Tibial nerve (tissue), 4 donors: ENCODE results near the gene ITIH5. TPM values are rescaled to one million over a fixed set of nuclear protein-coding genes. Genes with fewer than 3 reads are reported as not detected.
"Not testable (repeated sequence)": the region's sequence is repeated elsewhere in the genome, so short reads cannot be mapped to it uniquely, and the experiment has no call there.

Source experiments
- DNase-seq, 2 donors: peaks; one replicate each; pipeline ENCODE4 v3.0.0-alpha.2; 2019; ENCODE audit warnings: low spot score in 2 of 2
- H3K27ac ChIP-seq, 4 donors: fragments of 200-600 bp; sonication (generic) in 3 of 4; one replicate each; pipeline ENCODE4 v1.5.1; 2017 to 2019; ENCODE audit warnings: mild to moderate bottlenecking in 1 of 4
- H3K27me3 ChIP-seq, 2 donors: fragments of 200-600 bp; sonication (generic) in 1 of 2; one replicate each; pipeline versions ENCODE4 v1.5.1 to v1.6.0; 2017 to 2019
- H3K36me3 ChIP-seq, 3 donors: fragments of 200-600 bp; sonication (generic); one replicate each; pipeline ENCODE4 v1.5.1; 2018 to 2019
- H3K4me1 ChIP-seq, 4 donors: fragments of 200-600 bp; sonication (generic) in 3 of 4; one replicate each; pipeline ENCODE4 v1.5.1; 2017 to 2019
- H3K4me3 ChIP-seq, 4 donors: fragments of 200-600 bp; sonication (generic) in 3 of 4; one replicate each; pipeline ENCODE4 v1.5.1; 2017 to 2019; ENCODE audit warnings: mild to moderate bottlenecking in 1 of 4, moderate library complexity in 1 of 4
- H3K9me3 ChIP-seq, 4 donors: fragments of 200-600 bp; sonication (generic) in 3 of 4; one replicate each; pipeline ENCODE4 v1.5.1; 2017 to 2019
- CTCF ChIP-seq, 5 experiments: fragments of 200-600 bp in 3 of 5; fragments of 450-650 bp in 2 of 5; sonication (generic) in 3 of 5; IDR thresholded peaks; one replicate each; pipeline ENCODE4 v1.5.1; 2016 to 2019; ENCODE audit warnings: antibody characterized with exemption in 5 of 5, mild to moderate bottlenecking in 3 of 5, moderate library complexity in 2 of 5
- EP300 ChIP-seq, 2 donors: sonication (generic); formaldehyde crosslinking; IDR thresholded peaks; one replicate each; pipeline ENCODE4 v1.6.1; 2017; ENCODE audit warnings: antibody characterized with exemption in 2 of 2, mild to moderate bottlenecking in 1 of 2
- POLR2A ChIP-seq, 2 donors: fragments of 450-650 bp; IDR thresholded peaks; one replicate each; pipeline ENCODE4 v1.6.1; 2017; ENCODE audit warnings: antibody characterized with exemption in 2 of 2, mild to moderate bottlenecking in 2 of 2, moderate library complexity in 2 of 2
- WGBS, 2 donors: methylation state at CpG; one replicate each; pipeline ENCODE4 v1.1.5; 2018; 5-methylcytosine and 5-hydroxymethylcytosine counted together
- total RNA-seq, 4 donors: library from RNA; depleted of rRNA; stranded (reverse); fragments of >200 nt; gene quantifications; one replicate each; pipeline ENCODE4 v1.1.0, GENCODE V29; 2016

ITIH5 gene
- 10 to 100 TPM; 20.7 to 86.4 (median 26.9) TPM for total RNA-seq

DNA sequence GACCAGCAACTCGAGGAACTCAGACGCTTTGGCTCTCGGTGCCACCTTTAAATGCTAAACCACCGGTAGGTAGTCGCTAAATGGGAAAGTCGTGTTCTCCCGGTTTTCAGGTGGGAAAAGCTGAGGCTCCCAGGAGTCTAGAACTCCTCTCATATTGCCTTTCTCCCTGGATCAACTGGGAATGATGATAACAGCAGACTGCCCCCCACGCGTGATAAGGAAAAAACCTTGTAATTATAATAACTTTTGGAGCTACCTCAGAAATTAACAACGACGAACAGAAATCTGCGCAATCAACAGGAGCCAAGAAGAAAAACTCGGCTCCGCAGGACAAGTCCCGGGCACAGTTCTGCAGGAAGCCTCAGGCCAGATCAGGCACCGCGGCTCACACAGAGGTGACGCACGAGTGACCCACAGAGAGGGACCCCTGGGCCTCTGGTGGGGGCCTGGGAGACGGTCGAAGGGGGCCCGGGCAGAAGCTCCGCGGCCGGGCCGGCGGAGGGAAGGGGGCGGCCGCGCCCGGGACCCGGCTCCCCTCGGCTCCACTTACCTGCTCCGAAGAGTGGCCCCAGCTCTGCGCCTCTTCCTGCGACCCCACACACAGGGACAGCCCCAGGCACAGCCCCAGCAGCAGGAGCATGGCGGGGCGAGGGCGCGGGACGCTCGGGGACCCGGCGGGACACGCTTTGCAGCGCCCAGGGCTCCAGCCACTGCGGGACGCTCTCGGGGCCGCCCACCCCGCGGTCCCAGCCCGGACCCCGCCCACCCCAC, at the start of gene ITIH5:
Gene ITIH5 (minus strand): TSS at position 714 of the 771 bp plus-strand sequence. CDS start 74 bp downstream, at position 640.
- Histone ChIP-seq H3K4me1 (peaks cover 0 to 53% (median 3%) of the 10 kb centered on the region in 4 donors), H3K4me3 (peak within 1 kb of the TSS; percentile 46 to 87 (median 61)), H3K36me3 (no peaks in the 10 kb centered on the region), H3K27ac (peak within 1 kb of the TSS in 3 of 4 donors; percentile 32 to 85 (median 57)), H3K27me3 (peaks cover 0 to 14% of the 10 kb centered on the region in 2 donors), H3K9me3 (no peaks in the 10 kb centered on the region)
- no peak for DNase-seq
- TF ChIP-seq POLR2A (IDR thresholded peaks at IDR 0.05): no peak
- no peak for TF ChIP-seq EP300 (IDR thresholded peaks at IDR 0.05)
- no peak for TF ChIP-seq CTCF (IDR thresholded peaks at IDR 0.05)
- 0 to 1% methylated on average over 20 to 33 of the region's 54 CpGs for WGBS, 2 donors

- Histone ChIP-seq H3K4me3 (no peak overlapping the region), H3K9me3 (no peaks in the 10 kb centered on the region), H3K27me3 (peaks cover 0 to 6% of the 10 kb centered on the region in 2 donors), H3K36me3 (no peaks in the 10 kb centered on the region), H3K4me1 (no peaks in the 10 kb centered on the region), H3K27ac (no peak overlapping the region)
- no peak for TF ChIP-seq EP300 (IDR thresholded peaks at IDR 0.05)
- TF ChIP-seq POLR2A (IDR thresholded peaks at IDR 0.05): no peak
- no peak for TF ChIP-seq CTCF (IDR thresholded peaks at IDR 0.05)
- WGBS, 2 donors: 90 to 95% methylated on average over 7 of the region's 7 CpGs
- no peak for DNase-seq
Observed at GRCh38 chr10:7715515-7715914, 48.7 kb upstream of the ITIH5 start.

DNA sequence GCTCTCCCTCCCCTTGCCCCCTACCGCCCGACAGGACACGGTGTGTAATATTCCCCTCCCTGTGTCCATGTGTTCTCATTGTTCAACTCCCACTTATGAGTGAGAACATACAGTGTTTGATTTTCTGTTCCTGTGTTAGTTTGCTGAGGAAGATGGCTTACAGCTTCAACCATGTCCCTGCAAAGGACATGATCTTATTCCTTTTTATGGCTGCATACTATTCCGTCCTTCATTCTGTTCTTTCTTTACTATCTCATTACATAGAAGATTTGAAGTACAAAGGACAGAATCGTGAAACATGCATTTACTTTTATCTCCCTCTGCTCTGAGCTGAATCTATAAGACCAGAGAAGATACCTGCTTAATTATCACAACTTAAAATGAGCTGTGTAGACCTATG, 44.3 kb upstream of the ITIH5 start:
- not testable (repeated sequence) for H3K36me3 ChIP-seq, H3K27ac ChIP-seq, H3K4me3 ChIP-seq, DNase-seq, H3K4me1 ChIP-seq, H3K9me3 ChIP-seq
- WGBS, 2 donors: 87 to 88% methylated on average over 5 of the region's 5 CpGs
- peaks cover 0 to 12% of the 10 kb centered on the region in 2 donors for H3K27me3 ChIP-seq

DNA sequence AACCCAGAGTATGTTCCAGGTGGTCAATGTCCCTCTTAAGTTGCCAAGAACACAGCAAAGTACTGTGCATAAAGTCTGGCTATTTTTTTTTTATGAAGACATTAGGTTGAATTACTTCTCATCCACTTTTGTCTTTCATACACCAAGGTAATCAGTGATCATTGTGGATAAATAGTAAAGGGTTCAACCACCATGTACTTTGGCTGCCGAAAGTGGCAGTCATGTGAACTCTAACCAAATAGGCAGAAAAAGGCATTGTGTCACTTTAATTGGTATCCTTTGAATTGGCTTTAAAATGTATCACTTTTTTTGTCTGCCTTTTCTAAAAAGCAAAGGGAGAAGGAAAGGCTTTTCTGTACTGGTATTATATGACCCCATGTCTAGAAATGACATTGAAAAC, 43.7 kb upstream of the ITIH5 start:
- Histone ChIP-seq H3K9me3 (no peaks in the 10 kb centered on the region), H3K27me3 (peaks cover 0 to 6% of the 10 kb centered on the region in 2 donors), H3K36me3 (no peaks in the 10 kb centered on the region), H3K27ac (no peak overlapping the region), H3K4me1 (no peaks in the 10 kb centered on the region), H3K4me3 (no peak overlapping the region)
- WGBS, 2 donors: 89 to 97% methylated on average over 1 of the region's 1 CpG
- DNase-seq: no peak
- TF ChIP-seq CTCF (IDR thresholded peaks at IDR 0.05): no peak
- no peak for TF ChIP-seq EP300 (IDR thresholded peaks at IDR 0.05)
- TF ChIP-seq POLR2A (IDR thresholded peaks at IDR 0.05): no peak

DNA sequence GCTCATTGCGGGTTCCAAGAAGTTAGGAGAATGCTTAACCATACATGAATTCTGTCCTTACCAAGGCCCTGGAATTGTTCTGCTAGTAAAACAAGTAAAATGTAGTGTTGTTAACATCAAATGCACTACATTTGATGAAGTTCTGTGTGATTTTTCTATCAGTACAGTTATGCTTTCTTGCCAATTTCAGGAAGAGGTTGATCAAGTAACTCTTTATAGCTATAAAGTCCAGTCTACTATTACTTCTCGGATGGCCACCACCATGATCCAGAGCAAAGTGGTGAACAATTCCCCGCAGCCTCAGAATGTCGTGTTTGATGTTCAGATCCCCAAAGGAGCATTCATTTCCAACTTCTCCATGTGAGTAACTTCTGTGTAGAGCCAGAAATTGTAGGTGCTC, 42.1 kb upstream of the ITIH5 start:
- Histone ChIP-seq H3K27ac (no peak overlapping the region), H3K9me3 (no peaks in the 10 kb centered on the region), H3K27me3 (peaks cover 0 to 6% of the 10 kb centered on the region in 2 donors), H3K4me3 (no peak overlapping the region), H3K4me1 (no peaks in the 10 kb centered on the region), H3K36me3 (no peaks in the 10 kb centered on the region)
- 92% methylated on average over 4 of the region's 4 CpGs for WGBS, 2 donors
- TF ChIP-seq CTCF (IDR thresholded peaks at IDR 0.05): no peak
- TF ChIP-seq EP300 (IDR thresholded peaks at IDR 0.05): no peak
- TF ChIP-seq POLR2A (IDR thresholded peaks at IDR 0.05): no peak
- DNase-seq: no peak
